ENCODE data around the gene RHEBL1.

The RHEBL1 gene

GRCh38 chr12:49030119-49030518, 39.7 kb downstream of the RHEBL1 start:
- peak; percentile 20 for DNase-seq
- H3K4me1 Mint-ChIP-seq (ENCODE audit: low read depth): peaks cover 6% of the 10 kb centered on the region
- no peak overlapping the region for H3K27ac Mint-ChIP-seq
- H3K4me3 Mint-ChIP-seq: no peak overlapping the region
- no peaks in the 10 kb centered on the region for H3K27me3 Mint-ChIP-seq
- H3K9me3 Mint-ChIP-seq: no peaks in the 10 kb centered on the region
- H3K36me3 Mint-ChIP-seq (ENCODE audit: low read depth): peaks cover 95% of the 10 kb centered on the region

- DNase-seq: no peak
- Mint-ChIP-seq H3K27ac (peak overlapping the region; percentile 18), H3K36me3 (ENCODE audit: low read depth) (peaks cover 93% of the 10 kb centered on the region), H3K4me3 (no peak overlapping the region), H3K9me3 (no peaks in the 10 kb centered on the region), H3K4me1 (ENCODE audit: low read depth) (peaks cover 6% of the 10 kb centered on the region), H3K27me3 (no peaks in the 10 kb centered on the region)
These were observed 41.0 kb downstream of the RHEBL1 start for GRCh38 chr12:49028666-49029275.

- no peak overlapping the region for H3K4me3 Mint-ChIP-seq
- peaks cover 6% of the 10 kb centered on the region for H3K4me1 Mint-ChIP-seq (ENCODE audit: low read depth)
- H3K27ac Mint-ChIP-seq: peak overlapping the region; percentile 44
- H3K36me3 Mint-ChIP-seq (ENCODE audit: low read depth): peaks cover 94% of the 10 kb centered on the region
- no peaks in the 10 kb centered on the region for H3K27me3 Mint-ChIP-seq
- no peaks in the 10 kb centered on the region for H3K9me3 Mint-ChIP-seq
- DNase-seq: no peak
These were observed 41.8 kb downstream of the RHEBL1 start for GRCh38 chr12:49027846-49028555.

- DNase-seq: no peak
- Mint-ChIP-seq H3K9me3 (no peaks in the 10 kb centered on the region), H3K27ac (no peak overlapping the region), H3K4me1 (ENCODE audit: low read depth) (peaks cover 6% of the 10 kb centered on the region), H3K36me3 (ENCODE audit: low read depth) (peaks cover 94% of the 10 kb centered on the region), H3K27me3 (no peaks in the 10 kb centered on the region), H3K4me3 (no peak overlapping the region)
These were observed 42.9 kb downstream of the RHEBL1 start for GRCh38 chr12:49026678-49027480.

- Mint-ChIP-seq H3K27ac (peak overlapping the region; percentile 65), H3K9me3 (no peaks in the 10 kb centered on the region), H3K36me3 (ENCODE audit: low read depth) (peaks cover 94% of the 10 kb centered on the region), H3K4me3 (no peak overlapping the region), H3K27me3 (no peaks in the 10 kb centered on the region), H3K4me1 (ENCODE audit: low read depth) (peaks cover 6% of the 10 kb centered on the region)
- no peak for DNase-seq
These were observed 43.7 kb downstream of the RHEBL1 start for GRCh38 chr12:49026101-49026500.

GRCh38 chr12:49025463-49025862, 44.3 kb downstream of the RHEBL1 start:
- Mint-ChIP-seq H3K27me3 (no peaks in the 10 kb centered on the region), H3K9me3 (no peaks in the 10 kb centered on the region), H3K4me3 (no peak overlapping the region), H3K36me3 (ENCODE audit: low read depth) (peaks cover 93% of the 10 kb centered on the region), H3K4me1 (ENCODE audit: low read depth) (peaks cover 6% of the 10 kb centered on the region), H3K27ac (peak overlapping the region; percentile 65)
- DNase-seq: no peak

- H3K9me3 Mint-ChIP-seq: no peaks in the 10 kb centered on the region
- H3K36me3 Mint-ChIP-seq (ENCODE audit: low read depth): peaks cover 86% of the 10 kb centered on the region
- H3K4me1 Mint-ChIP-seq (ENCODE audit: low read depth): peaks cover 11% of the 10 kb centered on the region
- no peaks in the 10 kb centered on the region for H3K27me3 Mint-ChIP-seq
- H3K4me3 Mint-ChIP-seq: no peak overlapping the region
- no peak for DNase-seq
- no peak overlapping the region for H3K27ac Mint-ChIP-seq
These were observed 45.2 kb downstream of the RHEBL1 start for GRCh38 chr12:49024543-49024942.

- Mint-ChIP-seq H3K36me3 (ENCODE audit: low read depth) (peaks cover 81% of the 10 kb centered on the region), H3K4me1 (ENCODE audit: low read depth) (peaks cover 17% of the 10 kb centered on the region), H3K9me3 (no peaks in the 10 kb centered on the region), H3K27me3 (no peaks in the 10 kb centered on the region), H3K4me3 (no peak overlapping the region), H3K27ac (no peak overlapping the region)
- no peak for DNase-seq
These were observed 46.0 kb downstream of the RHEBL1 start for GRCh38 chr12:49023812-49024211.

GRCh38 chr12:49022558-49023178, 47.1 kb downstream of the RHEBL1 start:
- Mint-ChIP-seq H3K27me3 (no peaks in the 10 kb centered on the region), H3K9me3 (no peaks in the 10 kb centered on the region), H3K4me3 (no peak overlapping the region), H3K4me1 (ENCODE audit: low read depth) (peaks cover 22% of the 10 kb centered on the region), H3K36me3 (ENCODE audit: low read depth) (peaks cover 80% of the 10 kb centered on the region), H3K27ac (peak overlapping the region; percentile 1)
- no peak for DNase-seq

- H3K27me3 Mint-ChIP-seq: no peaks in the 10 kb centered on the region
- peaks cover 79% of the 10 kb centered on the region for H3K36me3 Mint-ChIP-seq (ENCODE audit: low read depth)
- H3K4me3 Mint-ChIP-seq: no peak overlapping the region
- H3K9me3 Mint-ChIP-seq: no peaks in the 10 kb centered on the region
- peak overlapping the region; percentile 4 for H3K27ac Mint-ChIP-seq
- peaks cover 35% of the 10 kb centered on the region for H3K4me1 Mint-ChIP-seq (ENCODE audit: low read depth)
- no peak for DNase-seq
These were observed 48.4 kb downstream of the RHEBL1 start for GRCh38 chr12:49021292-49021915.

GRCh38 chr12:49020441-49020840, 49.3 kb downstream of the RHEBL1 start:
- H3K27me3 Mint-ChIP-seq: no peaks in the 10 kb centered on the region
- peak; percentile 25 for DNase-seq
- peak overlapping the region; percentile 45 for H3K27ac Mint-ChIP-seq
- no peak overlapping the region for H3K4me3 Mint-ChIP-seq
- H3K36me3 Mint-ChIP-seq (ENCODE audit: low read depth): peaks cover 79% of the 10 kb centered on the region
- peaks cover 36% of the 10 kb centered on the region for H3K4me1 Mint-ChIP-seq (ENCODE audit: low read depth)
- no peaks in the 10 kb centered on the region for H3K9me3 Mint-ChIP-seq

- peaks cover 80% of the 10 kb centered on the region for H3K36me3 Mint-ChIP-seq (ENCODE audit: low read depth)
- H3K4me3 Mint-ChIP-seq: peak overlapping the region; percentile 90
- peaks cover 39% of the 10 kb centered on the region for H3K4me1 Mint-ChIP-seq (ENCODE audit: low read depth)
- H3K27me3 Mint-ChIP-seq: no peaks in the 10 kb centered on the region
- peak overlapping the region; percentile 97 for H3K27ac Mint-ChIP-seq
- no peaks in the 10 kb centered on the region for H3K9me3 Mint-ChIP-seq
- peak; percentile 40 for DNase-seq
These were observed 50.1 kb downstream of the RHEBL1 start for GRCh38 chr12:49019443-49020324.

GRCh38 chr12:49019120-49019430, 50.7 kb downstream of the RHEBL1 start:
- no peaks in the 10 kb centered on the region for H3K27me3 Mint-ChIP-seq
- H3K9me3 Mint-ChIP-seq: no peaks in the 10 kb centered on the region
- H3K36me3 Mint-ChIP-seq (ENCODE audit: low read depth): peaks cover 75% of the 10 kb centered on the region
- peak overlapping the region; percentile 97 for H3K27ac Mint-ChIP-seq
- H3K4me3 Mint-ChIP-seq: peak overlapping the region; percentile 90
- no peak for DNase-seq
- H3K4me1 Mint-ChIP-seq (ENCODE audit: low read depth): peaks cover 39% of the 10 kb centered on the region
